UCSD-AML1 (cell line): ENCODE data around the gene CHKA.
"Not testable (repeated sequence)": the region's sequence is repeated elsewhere in the genome, so short reads cannot be mapped to it uniquely, and the experiment has no call there.

Experiments
- DNase-seq: peaks from one replicate; lab custom pipeline; 2025; ENCODE audit not compliant: unreplicated experiment; lab: John Stamatoyannopoulos, UW

Gene CHKA

GRCh38 chr11:68116126-68116525 lies 5.1 kb downstream of the CHKA start:
- no peak for DNase-seq

GRCh38 chr11:68115285-68115684 lies 5.9 kb downstream of the CHKA start:
- peak; percentile 34 for DNase-seq

GRCh38 chr11:68113986-68114385 lies 7.2 kb downstream of the CHKA start:
- DNase-seq = no peak

GRCh38 chr11:68107689-68108088 lies 13.5 kb downstream of the CHKA start:
- DNase-seq = no peak

GRCh38 chr11:68106165-68106940 lies 14.8 kb downstream of the CHKA start:
- no peak for DNase-seq

GRCh38 chr11:68099474-68100405 lies 21.4 kb downstream of the CHKA start:
- DNase-seq = no peak

GRCh38 chr11:68099057-68099456 lies 22.1 kb downstream of the CHKA start:
- no peak for DNase-seq

- DNase-seq = no peak
These were observed 24.2 kb downstream of the CHKA start for GRCh38 chr11:68096962-68097361.

GRCh38 chr11:68093565-68093964 lies 27.6 kb downstream of the CHKA start:
- DNase-seq = no peak

GRCh38 chr11:68092946-68093345 lies 28.2 kb downstream of the CHKA start:
- not testable (repeated sequence) for DNase-seq

GRCh38 chr11:68092411-68092810 lies 28.8 kb downstream of the CHKA start:
- DNase-seq = no peak

- no peak for DNase-seq
These were observed 30.5 kb downstream of the CHKA start for GRCh38 chr11:68090706-68091105.

GRCh38 chr11:68090287-68090686 lies 30.9 kb downstream of the CHKA start:
- DNase-seq = no peak

- DNase-seq = no peak
These were observed 31.5 kb downstream of the CHKA start for GRCh38 chr11:68089679-68090078.

- no peak for DNase-seq
These were observed 37.7 kb downstream of the CHKA start for GRCh38 chr11:68083517-68083916.

- DNase-seq = no peak
These were observed 38.7 kb downstream of the CHKA start for GRCh38 chr11:68082481-68082880.

- DNase-seq = no peak
These were observed 39.5 kb downstream of the CHKA start for GRCh38 chr11:68081691-68082090.

GRCh38 chr11:68080860-68081259 lies 40.3 kb downstream of the CHKA start:
- DNase-seq = no peak

GRCh38 chr11:68077617-68078582 lies 43.3 kb downstream of the CHKA start:
- DNase-seq = no peak

GRCh38 chr11:68076371-68077042 lies 44.7 kb downstream of the CHKA start:
- no peak for DNase-seq
